A673 (cell line): ENCODE measurements around the gene DNAH7. TPM values are rescaled to one million over a fixed set of nuclear protein-coding genes. Genes with fewer than 3 reads are reported as not detected.

ENCODE experiments used
- BruUV-seq: library from RNA; stranded (reverse); fragments of 400-500 nt; replicated peaks from 2 replicates; lab custom pipeline; 2021; lab: Mats Ljungman, UMichigan
- CTCF ChIA-PET: fragments of 300-600 bp; sonication (Branson Sonifier 250); formaldehyde crosslinking; loops from one replicate; lab custom pipeline; 2022; ENCODE audit warnings: antibody characterized with exemption; lab: Charles Lee
- POLR2A ChIA-PET: fragments of 300-600 bp; sonication (Branson Sonifier 250); formaldehyde crosslinking; loops from one replicate; lab custom pipeline; 2022; ENCODE audit warnings: antibody characterized with exemption; ENCODE audit not compliant: low non-redundant PET; lab: Charles Lee
- DNase-seq: peaks from one replicate; pipeline ENCODE4 v3.0.0-alpha.2; 2015; ENCODE audit warnings: low spot score
- H3K27ac ChIP-seq: fragments of 200-600 bp; sonication (generic); 2 replicates; pipeline ENCODE4 v1.5.1; 2016; ENCODE audit warnings: mixed run types, low read depth, mild to moderate bottlenecking, mixed read lengths, antibody characterized with exemption, low read length; ENCODE audit not compliant: poor library complexity, severe bottlenecking
- H3K27me3 ChIP-seq: fragments of 200-600 bp; sonication (generic); replicated peaks from 2 replicates; pipeline ENCODE4 v1.6.1; 2017; ENCODE audit warnings: mixed run types, low read depth, mild to moderate bottlenecking, mixed read lengths, antibody characterized with exemption, low read length; ENCODE audit not compliant: insufficient read depth, poor library complexity
- H3K36me3 ChIP-seq: fragments of 200-600 bp; sonication (generic); 2 replicates; pipeline ENCODE4 v1.6.1; 2016; ENCODE audit warnings: mixed run types, mild to moderate bottlenecking, mixed read lengths, antibody characterized with exemption, low read length; ENCODE audit not compliant: insufficient read depth, poor library complexity, severe bottlenecking
- H3K4me1 ChIP-seq: fragments of 200-600 bp; sonication (generic); 2 replicates; pipeline ENCODE4 v1.6.1; 2017; ENCODE audit warnings: mixed run types, mild to moderate bottlenecking, mixed read lengths, antibody characterized with exemption, low read length; ENCODE audit not compliant: insufficient read depth, poor library complexity, severe bottlenecking
- H3K4me3 ChIP-seq: fragments of 200-600 bp; sonication (generic); 2 replicates; pipeline ENCODE4 v1.5.1; 2016; ENCODE audit warnings: low read depth, mixed run types, mild to moderate bottlenecking, mixed read lengths, low read length; ENCODE audit not compliant: poor library complexity, severe bottlenecking
- H3K9me3 ChIP-seq: fragments of 200-600 bp; sonication (generic); 2 replicates; pipeline ENCODE4 v1.6.1; 2016; ENCODE audit warnings: mixed run types, low read depth, mild to moderate bottlenecking, mixed read lengths, antibody characterized with exemption, low read length; ENCODE audit not compliant: poor library complexity, severe bottlenecking
- EZH2 ChIP-seq: fragments of 200-600 bp; sonication (generic); IDR thresholded peaks from 2 replicates; pipeline ENCODE4 v1.6.1; 2017; ENCODE audit warnings: borderline replicate concordance, low read depth, mild to moderate bottlenecking, mixed read lengths, antibody characterized with exemption, low read length; ENCODE audit not compliant: poor library complexity, severe bottlenecking
- intact Hi-C: fragments of 100-400 bp; cut with micrococcal nuclease; formaldehyde crosslinking; loops from one replicate; pipeline ENCODE4 v1.10.0; 2022; ENCODE audit not compliant: unreplicated experiment
- total RNA-seq: library from RNA; stranded (reverse); gene quantifications from 2 replicates; pipeline ENCODE4 v1.2.3, GENCODE V29; 2021
- TF ChIP-seq, protein P1 (sequence below): fragments of 300-800, 200-600 bp; sonication (generic); conservative IDR thresholded peaks from 2 replicates; pipeline ENCODE4 v1.5.1; 2017; ENCODE audit warnings: low read depth, mild to moderate bottlenecking, antibody characterized with exemption, low read length, moderate library complexity, mixed read lengths

DNAH7 gene
- total RNA-seq, 1 experiment from 2014 or later: 0.95 TPM

- no peaks in the 10 kb centered on the region for H3K27me3 ChIP-seq
- POLR2A ChIA-PET: no interaction called here
- H3K27ac ChIP-seq: no peak overlapping the region
- TF ChIP-seq, protein P1, sequence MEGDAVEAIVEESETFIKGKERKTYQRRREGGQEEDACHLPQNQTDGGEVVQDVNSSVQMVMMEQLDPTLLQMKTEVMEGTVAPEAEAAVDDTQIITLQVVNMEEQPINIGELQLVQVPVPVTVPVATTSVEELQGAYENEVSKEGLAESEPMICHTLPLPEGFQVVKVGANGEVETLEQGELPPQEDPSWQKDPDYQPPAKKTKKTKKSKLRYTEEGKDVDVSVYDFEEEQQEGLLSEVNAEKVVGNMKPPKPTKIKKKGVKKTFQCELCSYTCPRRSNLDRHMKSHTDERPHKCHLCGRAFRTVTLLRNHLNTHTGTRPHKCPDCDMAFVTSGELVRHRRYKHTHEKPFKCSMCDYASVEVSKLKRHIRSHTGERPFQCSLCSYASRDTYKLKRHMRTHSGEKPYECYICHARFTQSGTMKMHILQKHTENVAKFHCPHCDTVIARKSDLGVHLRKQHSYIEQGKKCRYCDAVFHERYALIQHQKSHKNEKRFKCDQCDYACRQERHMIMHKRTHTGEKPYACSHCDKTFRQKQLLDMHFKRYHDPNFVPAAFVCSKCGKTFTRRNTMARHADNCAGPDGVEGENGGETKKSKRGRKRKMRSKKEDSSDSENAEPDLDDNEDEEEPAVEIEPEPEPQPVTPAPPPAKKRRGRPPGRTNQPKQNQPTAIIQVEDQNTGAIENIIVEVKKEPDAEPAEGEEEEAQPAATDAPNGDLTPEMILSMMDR: no peak
- no peak for TF ChIP-seq EZH2
- CTCF ChIA-PET: no interaction called here
- intact Hi-C loops: no loop called here
- H3K9me3 ChIP-seq: peaks cover 7% of the 10 kb centered on the region
- BruUV-seq: no TSS peak
- H3K4me3 ChIP-seq: no peak overlapping the region
- no peaks in the 10 kb centered on the region for H3K36me3 ChIP-seq
- no peak for DNase-seq
- no peaks in the 10 kb centered on the region for H3K4me1 ChIP-seq
Observed at GRCh38 chr2:196080526-196080925, 11.9 kb upstream of the DNAH7 start.

DNA sequence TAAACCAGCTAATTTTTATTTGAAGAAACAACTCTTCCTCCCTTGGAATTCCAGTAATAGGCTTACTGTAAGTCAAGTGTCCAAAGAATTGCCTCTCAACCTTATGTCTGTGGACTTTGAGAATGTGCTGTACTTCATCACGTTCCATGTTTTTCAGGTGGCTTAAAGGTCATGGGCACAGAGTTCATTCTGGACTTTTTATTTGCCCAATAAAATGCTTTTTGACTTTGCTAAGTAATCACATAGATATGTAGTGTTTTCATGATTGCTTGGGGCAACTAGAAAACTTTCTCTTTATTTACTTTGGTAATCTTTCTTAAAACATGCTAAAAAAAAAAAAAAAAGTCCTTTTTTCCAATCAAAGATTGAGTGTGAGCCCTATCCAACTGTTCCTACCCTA is 10.4 kb upstream of the DNAH7 start:
- no peak for DNase-seq
- no TSS peak for BruUV-seq
- intact Hi-C loops: loop anchor here (2.0 to 10.0 kb wide), 4 partner anchors 93 to 676 kb away; partner anchors contain the start of gene STK17B

GRCh38 chr2:196077821-196078220 is 9.2 kb upstream of the DNAH7 start:
- no peaks in the 10 kb centered on the region for H3K9me3 ChIP-seq
- H3K4me1 ChIP-seq: no peaks in the 10 kb centered on the region
- ChIA-PET CTCF (interaction anchor here (0.6 to 2.5 kb wide), 8 partner anchors 9 to 573 kb away, joined by 3 to 14 read pairs (median 4); partner anchors contain the start of gene DNAH7), POLR2A (no interaction called here)
- TF ChIP-seq EZH2: no peak
- TF ChIP-seq, protein P1: no peak
- H3K4me3 ChIP-seq: no peak overlapping the region
- BruUV-seq: no TSS peak
- no peaks in the 10 kb centered on the region for H3K27me3 ChIP-seq
- no peak overlapping the region for H3K27ac ChIP-seq
- intact Hi-C loops: loop anchor here (1.0 to 10.0 kb wide), 5 partner anchors 94 to 677 kb away; partner anchors contain the start of gene STK17B
- no peaks in the 10 kb centered on the region for H3K36me3 ChIP-seq
- DNase-seq: no peak

More for the DNA sequence above, 10.4 kb upstream of the DNAH7 start:
- CTCF ChIA-PET: interaction anchor here (0.6 to 2.5 kb wide), 6 partner anchors 88 to 375 kb away, joined by 3 to 14 read pairs (median 5); no protein-coding TSS in a partner anchor
- no peaks in the 10 kb centered on the region for H3K36me3 ChIP-seq
- no peaks in the 10 kb centered on the region for H3K4me1 ChIP-seq
- H3K9me3 ChIP-seq: peaks cover 7% of the 10 kb centered on the region
- H3K27ac ChIP-seq: no peak overlapping the region
- H3K4me3 ChIP-seq: no peak overlapping the region
- POLR2A ChIA-PET: no interaction called here
- no peaks in the 10 kb centered on the region for H3K27me3 ChIP-seq
- TF ChIP-seq, protein P1: no peak
